H1 (cell line): Measurements from ENCODE around the gene TCF7L2. TPM values are rescaled to one million over a fixed set of nuclear protein-coding genes. Genes with fewer than 3 reads are reported as not detected.

Source experiments
- CTCF ChIA-PET: fragments of 300-600 bp; sonication (Branson Sonifier 250); formaldehyde crosslinking; loops from one replicate; lab custom pipeline; 2021; ENCODE audit not compliant: partially characterized antibody; lab: Charles Lee
- POLR2A ChIA-PET: fragments of 300-600 bp; sonication (Branson Sonifier 250); formaldehyde crosslinking; loops from one replicate; lab custom pipeline; 2021; ENCODE audit warnings: inconsistent platforms; ENCODE audit not compliant: partially characterized antibody; lab: Charles Lee
- DNase-seq, 2 experiments: peaks; one replicate each; pipeline versions ENCODE4 v3.0.0 to v3.0.0-alpha.2; 2010 to 2022; ENCODE audit warnings: low spot score in 2 of 2, low read depth in 1 of 2, mixed read lengths in 1 of 2
- FAIRE-seq: peaks from 2 replicates; lab custom pipeline; 2011; peaks lifted over from hg19 to GRCh38; lab: Jason Lieb, UNC
- H2AFZ ChIP-seq: 2 replicates; pipeline ENCODE4 v1.8.1; 2012; ENCODE audit warnings: low read length, inconsistent platforms
- H2AK5ac ChIP-seq: 2 replicates; pipeline ENCODE4 v1.6.1; 2013; ENCODE audit warnings: low read depth, low read length
- H2BK120ac ChIP-seq: replicated peaks from 2 replicates; pipeline ENCODE3; 2013; ENCODE audit warnings: low read depth, low read length, inconsistent platforms
- H2BK12ac ChIP-seq: 2 replicates; pipeline ENCODE4 v1.6.1; 2013; ENCODE audit warnings: low read depth, low read length
- H2BK15ac ChIP-seq: 2 replicates; pipeline ENCODE4 v1.6.1; 2013; ENCODE audit warnings: low read length
- H2BK20ac ChIP-seq: 2 replicates; pipeline ENCODE4 v1.6.1; 2013; ENCODE audit warnings: low read length
- H2BK5ac ChIP-seq: 2 replicates; pipeline ENCODE4 v1.6.1; 2013; ENCODE audit warnings: low read depth, low read length
- H3K14ac ChIP-seq: 2 replicates; pipeline ENCODE4 v1.6.1; 2013; ENCODE audit warnings: inconsistent platforms; ENCODE audit not compliant: insufficient read length
- H3K18ac ChIP-seq: 2 replicates; pipeline ENCODE4 v1.6.1; 2013; ENCODE audit warnings: low read length; ENCODE audit errors: extremely low read depth
- H3K23ac ChIP-seq: 2 replicates; pipeline ENCODE4 v1.6.1; 2013; ENCODE audit warnings: inconsistent platforms; ENCODE audit not compliant: insufficient read length
- H3K23me2 ChIP-seq: 2 replicates; pipeline ENCODE4 v1.6.1; 2013; ENCODE audit warnings: low read depth, low read length
- H3K27ac ChIP-seq: 2 replicates; pipeline ENCODE4 v1.6.1; 2011; ENCODE audit warnings: low read depth, low read length, inconsistent platforms
- H3K27me3 ChIP-seq, 4 experiments: replicated peaks in 1 of 4; 1 replicate in 1 of 4; 2 replicates in 3 of 4; pipeline versions ENCODE4 v1.6.1 to v1.8.1; 2011 to 2013; ENCODE audit warnings: low read length in 3 of 4, mild to moderate bottlenecking in 3 of 4, inconsistent platforms in 2 of 4, mixed read lengths in 2 of 4, moderate library complexity in 1 of 4; ENCODE audit not compliant: control insufficient read depth in 3 of 4, insufficient read depth in 3 of 4; ENCODE audit errors: extremely low read depth in 1 of 4
- H3K36me3 ChIP-seq, 4 experiments: 2 replicates each; pipeline versions ENCODE4 v1.6.1 to v1.8.1; 2011 to 2013; ENCODE audit warnings: mild to moderate bottlenecking in 4 of 4, low read length in 3 of 4, moderate library complexity in 2 of 4, control low read depth in 1 of 4, inconsistent platforms in 1 of 4; ENCODE audit not compliant: insufficient read depth in 4 of 4, control insufficient read depth in 2 of 4
- H3K4ac ChIP-seq: replicated peaks from 2 replicates; pipeline ENCODE3; 2013; ENCODE audit warnings: low read length, low read depth, mixed read lengths, inconsistent platforms; ENCODE audit not compliant: insufficient read length
- H3K4me1 ChIP-seq, 4 experiments: replicated peaks in 1 of 4; 1 replicate in 1 of 4; 2 replicates in 3 of 4; pipeline versions ENCODE4 v1.6.1 to v1.8.1; 2011 to 2013; ENCODE audit warnings: low read length in 3 of 4, inconsistent platforms in 2 of 4, mixed read lengths in 1 of 4; ENCODE audit not compliant: insufficient read depth in 4 of 4, control insufficient read depth in 3 of 4
- H3K4me2 ChIP-seq, 2 experiments: 2 replicates each; pipeline versions ENCODE4 v1.6.1 to v1.8.1; 2011 to 2013; ENCODE audit warnings: low read depth in 2 of 2, low read length in 2 of 2, control low read depth in 1 of 2, inconsistent platforms in 1 of 2, mild to moderate bottlenecking in 1 of 2; ENCODE audit not compliant: insufficient read depth in 1 of 2
- H3K4me3 ChIP-seq, 4 experiments: fragments of 200-600, 300-600 bp in 1 of 4; sonication (generic), shearing (Covaris generic), sonication (Bioruptor Twin) in 1 of 4; 2 replicates each; pipeline versions ENCODE4 v1.5.1 to v1.8.1; 2011 to 2016; ENCODE audit warnings: low read length in 4 of 4, low read depth in 3 of 4, control low read depth in 2 of 4, inconsistent platforms in 2 of 4, mild to moderate bottlenecking in 2 of 4, mixed read lengths in 1 of 4, moderate library complexity in 1 of 4; ENCODE audit not compliant: insufficient read depth in 2 of 4; ENCODE audit errors: extremely low read depth in 1 of 4
- H3K56ac ChIP-seq: replicated peaks from 2 replicates; pipeline ENCODE3; 2013; ENCODE audit warnings: low read depth, mild to moderate bottlenecking, mixed read lengths, low read length, inconsistent platforms; ENCODE audit not compliant: insufficient read length
- H3K79me1 ChIP-seq: 2 replicates; pipeline ENCODE4 v1.6.1; 2013; ENCODE audit warnings: low read depth, low read length, control low read depth
- H3K79me2 ChIP-seq, 2 experiments: 2 replicates each; pipeline versions ENCODE4 v1.6.1 to v1.8.1; 2012 to 2013; ENCODE audit warnings: low read length in 2 of 2, mild to moderate bottlenecking in 2 of 2, inconsistent platforms in 1 of 2; ENCODE audit not compliant: insufficient read depth in 2 of 2, control insufficient read depth in 1 of 2
- H3K9ac ChIP-seq, 4 experiments: replicated peaks in 1 of 4; 1 replicate in 1 of 4; 2 replicates in 3 of 4; pipeline versions ENCODE4 v1.6.1 to v1.8.1; 2011 to 2013; ENCODE audit warnings: low read depth in 3 of 4, low read length in 3 of 4, control low read depth in 2 of 4, mild to moderate bottlenecking in 2 of 4, moderate library complexity in 2 of 4, inconsistent platforms in 1 of 4; ENCODE audit errors: extremely low read depth in 1 of 4
- H3K9me3 ChIP-seq, 2 experiments: 2 replicates each; pipeline versions ENCODE4 v1.6.1 to v1.8.1; 2012 to 2013; ENCODE audit warnings: mild to moderate bottlenecking in 2 of 2, moderate library complexity in 2 of 2, control low read depth in 1 of 2, inconsistent platforms in 1 of 2, low read depth in 1 of 2, low read length in 1 of 2, mixed read lengths in 1 of 2; ENCODE audit not compliant: insufficient read depth in 2 of 2
- H4K20me1 ChIP-seq, 2 experiments: replicated peaks in 1 of 2; 2 replicates each; pipeline versions ENCODE3 to v1.8.1; 2011 to 2013; ENCODE audit warnings: inconsistent platforms in 2 of 2, low read length in 2 of 2, mild to moderate bottlenecking in 1 of 2; ENCODE audit not compliant: insufficient read depth in 2 of 2, control insufficient read depth in 1 of 2
- H4K5ac ChIP-seq: 2 replicates; pipeline ENCODE4 v1.6.1; 2013; ENCODE audit warnings: low read length, low read depth, mixed read lengths, inconsistent platforms; ENCODE audit not compliant: insufficient read length
- H4K8ac ChIP-seq: 2 replicates; pipeline ENCODE4 v1.8.0; 2013; ENCODE audit warnings: mild to moderate bottlenecking, moderate library complexity, low read length, inconsistent platforms; ENCODE audit not compliant: insufficient read depth; ENCODE audit errors: extremely low read depth
- H4K91ac ChIP-seq: replicated peaks from 2 replicates; pipeline ENCODE3; 2013; ENCODE audit warnings: low read length, mixed read lengths, inconsistent platforms; ENCODE audit not compliant: insufficient read length
- ATF3 ChIP-seq: IDR thresholded peaks from 2 replicates; pipeline ENCODE4 v1.6.1; 2011; ENCODE audit warnings: low read depth, mild to moderate bottlenecking, low read length; ENCODE audit not compliant: insufficient read depth
- BACH1 ChIP-seq: IDR thresholded peaks from 2 replicates; pipeline ENCODE4 v1.6.1; 2012; ENCODE audit warnings: low read length, improper control_type of control experiment
- BRCA1 ChIP-seq: IDR thresholded peaks from 2 replicates; pipeline ENCODE4 v1.6.1; 2012; ENCODE audit warnings: low read depth, low read length, improper control_type of control experiment
- CEBPB ChIP-seq: IDR thresholded peaks from 2 replicates; pipeline ENCODE4 v1.6.1; 2012; ENCODE audit warnings: low read depth, low read length
- CTCF ChIP-seq, 3 experiments: IDR thresholded peaks; 1 replicate in 2 of 3; 2 replicates in 1 of 3; pipeline versions ENCODE4 v1.5.1 to v1.6.1; 2011; ENCODE audit warnings: low read length in 3 of 3, mild to moderate bottlenecking in 3 of 3, inconsistent platforms in 2 of 3, low read depth in 1 of 3, moderate library complexity in 1 of 3; ENCODE audit not compliant: insufficient read depth in 1 of 3; ENCODE audit errors: control extremely low read depth in 1 of 3
- FOSL1 ChIP-seq: IDR thresholded peaks from 2 replicates; pipeline ENCODE4 v1.6.1; 2011; ENCODE audit warnings: mild to moderate bottlenecking, low read depth, low read length, moderate library complexity; ENCODE audit not compliant: insufficient read depth
- HDAC2 ChIP-seq, 2 experiments: fragments of 300-600 bp in 1 of 2; sonication (generic) in 1 of 2; IDR thresholded peaks; 2 replicates each; pipeline ENCODE4 v1.6.1; 2011 to 2012; ENCODE audit warnings: low read depth in 2 of 2, low read length in 2 of 2, mild to moderate bottlenecking in 2 of 2, moderate library complexity in 2 of 2, borderline replicate concordance in 1 of 2, inconsistent platforms in 1 of 2
- POLR2AphosphoS5 ChIP-seq: IDR thresholded peaks from 2 replicates; pipeline ENCODE4 v1.6.1; 2011; ENCODE audit warnings: low read depth, low read length
- SIN3A ChIP-seq, 2 experiments: IDR thresholded peaks in 1 of 2; conservative IDR thresholded peaks in 1 of 2; 2 replicates each; pipeline ENCODE4 v1.6.1; 2011 to 2012; ENCODE audit warnings: low read length in 2 of 2, improper control_type of control experiment in 1 of 2, low read depth in 1 of 2, mild to moderate bottlenecking in 1 of 2
- SRF ChIP-seq: IDR thresholded peaks from 2 replicates; pipeline ENCODE4 v1.6.1; 2011; ENCODE audit warnings: mild to moderate bottlenecking, low read depth, low read length, moderate library complexity
- WGBS, 2 experiments: shearing (Covaris generic) in 1 of 2; methylation state at CpG; one replicate each; pipeline versions ENCODE4 v1.1.6 to v1.1.7; 2013 to 2015; ENCODE audit warnings: low lambda C conversion rate in 2 of 2, mixed read lengths in 2 of 2, inconsistent platforms in 1 of 2, low coverage in 1 of 2, missing lambda C conversion rate in 1 of 2; ENCODE audit not compliant: insufficient replicate concordance in 2 of 2, insufficient coverage in 1 of 2, insufficient read length in 1 of 2; ENCODE audit errors: extremely low coverage in 1 of 2, missing lambda C conversion rate in 1 of 2; 5-methylcytosine and 5-hydroxymethylcytosine counted together
- polyA plus RNA-seq, 7 experiments: library from polyadenylated mRNA; depleted of rRNA in 3 of 7; stranded (reverse) in 5 of 7; unstranded in 2 of 7; fragments of >200 nt in 5 of 7; fragments of 200-250 nt in 2 of 7; gene quantifications; 1 replicate in 5 of 7; 2 replicates in 1 of 7; 4 replicates in 1 of 7; pipeline versions ENCODE4 v1.2.1 to v1.2.3, GENCODE V29; 2011 to 2013; ENCODE audit warnings: missing spikeins in 2 of 7, mixed read lengths in 2 of 7
- total RNA-seq: library from RNA; stranded (reverse); fragmentation: NEBNext Ultra II Directional; extraction: Animal tissue kit (Norgen Biotek cat#: 25700); gene quantifications from 2 replicates; pipeline ENCODE4 v1.2.1, GENCODE V29; 2021

TCF7L2 gene
- total and polyA plus RNA-seq, 2 of the 8 experiments (the other 6 are each of a cell fraction or from before 2014, with no cell fraction given), result 33.9 to 67.3 TPM

GRCh38 chr10:113025487-113025886 lies 75.4 kb downstream of the TCF7L2 start:
- WGBS, 2 experiments, result 98% methylated on average over 6 of the region's 6 CpGs; no CpG with 5 or more reads in 1 of the 2 experiments
- Histone ChIP-seq H2AK5ac (no peak overlapping the region), H3K4me2 (no peak overlapping the region), H3K4me1 (peaks cover 4 to 28% (median 13%) of the 10 kb centered on the region in 4 experiments), H4K91ac (no peak overlapping the region), H3K9me3 (no peaks in the 10 kb centered on the region), H3K4ac (no peak overlapping the region), H3K23me2 (no peaks in the 10 kb centered on the region), H2BK20ac (no peak overlapping the region), H2BK120ac (no peak overlapping the region), H3K4me3 (no peak overlapping the region), H4K8ac (no peak overlapping the region), H2BK15ac (no peak overlapping the region), H3K79me1 (peaks cover 16% of the 10 kb centered on the region), H2BK12ac (no peak overlapping the region), H2AFZ (no peak overlapping the region), H3K14ac (no peak overlapping the region), H4K20me1 (peaks cover 30 to 36% of the 10 kb centered on the region in 2 experiments), H3K36me3 (peaks cover 0 to 5% (median 0%) of the 10 kb centered on the region in 4 experiments; a peak in 3 of 8 replicates), H3K27me3 (no peaks in the 10 kb centered on the region), H3K27ac (no peak overlapping the region), H4K5ac (no peak overlapping the region), H3K79me2 (peaks cover 16 to 97% of the 10 kb centered on the region in 2 experiments; a peak in 3 of 4 replicates), H2BK5ac (no peak overlapping the region), H3K56ac (no peak overlapping the region), H3K18ac (no peak overlapping the region), H3K9ac (no peak overlapping the region), H3K23ac (no peak overlapping the region)
- POLR2A ChIA-PET, result interaction anchor here (2.4 kb wide), 1 partner anchor 15 kb away, joined by 5 read pairs; no protein-coding TSS in a partner anchor
- no peak for DNase-seq
- FAIRE-seq, result no peak
- CTCF ChIA-PET, result interaction anchor here (1.2 kb wide), 1 partner anchor 27 kb away, joined by 4 read pairs; no protein-coding TSS in a partner anchor
- TF ChIP-seq BRCA1, result no peak
- no peak for TF ChIP-seq BACH1
- TF ChIP-seq SIN3A (conservative IDR thresholded peaks at IDR 0.05 in 1 of 2, IDR thresholded peaks at IDR 0.05 in 1 of 2; ENCODE audit: low read depth in 1 of 2, low read length in 2 of 2), result no peak
- no peak for TF ChIP-seq CEBPB
- no peak for TF ChIP-seq CTCF (IDR thresholded peaks at IDR 0.05; ENCODE audit: control extremely low read depth in 1 of 3, insufficient read depth in 1 of 3, low read depth in 1 of 3, low read length in 3 of 3)
- TF ChIP-seq POLR2AphosphoS5, result no peak
- TF ChIP-seq ATF3, result no peak
- no peak for TF ChIP-seq SRF
- TF ChIP-seq HDAC2 (IDR thresholded peaks at IDR 0.05; ENCODE audit: borderline replicate concordance in 1 of 2, low read depth in 2 of 2, low read length in 2 of 2), result no peak
- TF ChIP-seq FOSL1, result no peak
